Measurements from ENCODE around the gene BTNL9. TPM values are rescaled to one million over a fixed set of nuclear protein-coding genes. Genes with fewer than 3 reads are reported as not detected.

BTNL9 gene
- polyA plus RNA-seq, 1 of the 3 experiments (the other 2 are of a cell fraction), result not detected

DNA sequence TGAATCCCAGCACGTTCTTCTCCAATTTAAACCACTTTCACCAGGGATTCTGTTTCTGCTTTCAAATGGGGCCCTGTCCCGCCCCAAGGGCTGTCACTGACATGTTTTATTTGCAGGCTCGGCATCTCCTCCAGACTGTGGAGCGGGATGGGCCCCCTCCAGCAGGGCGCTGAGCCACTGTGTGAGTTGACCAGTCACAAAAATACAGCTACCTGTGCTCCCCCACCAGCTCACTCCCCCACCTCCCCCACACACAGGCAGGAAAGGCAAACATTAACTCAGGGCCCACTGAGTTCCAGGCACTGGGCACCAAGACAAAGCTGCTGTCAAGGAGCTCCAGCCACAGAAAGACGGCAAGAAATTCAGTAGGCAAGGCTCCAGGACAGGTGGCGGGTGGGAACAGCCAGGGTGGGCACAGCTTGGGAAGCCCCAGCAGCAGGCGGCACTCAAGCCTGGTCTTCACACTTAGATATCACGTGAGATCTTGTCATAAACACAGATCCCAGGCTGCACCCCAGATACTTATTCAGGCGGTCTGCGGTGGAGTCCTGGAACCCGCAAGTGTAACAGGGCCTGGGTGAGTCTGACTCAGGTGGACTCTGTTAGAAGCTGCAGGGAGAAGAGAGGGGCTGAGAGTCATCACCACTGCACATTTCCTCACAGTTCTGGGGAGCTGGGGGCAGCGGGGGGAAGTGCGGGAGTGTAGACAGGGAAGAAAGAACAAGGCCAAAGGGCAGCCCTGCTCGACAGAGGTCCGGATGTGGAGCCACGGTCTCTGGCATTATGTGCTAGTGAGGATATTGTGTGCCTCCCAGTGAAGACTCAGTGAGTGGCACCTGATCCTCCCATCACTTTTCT lies 46.2 kb downstream of the BTNL9 start:
- Histone ChIP-seq H3K9me3 (no peaks in the 10 kb centered on the region), H3F3A (replicated peaks; ENCODE audit: insufficient read depth) (no peaks in the 10 kb centered on the region), H3K27me3 (ENCODE audit: insufficient read depth) (peaks cover 28% of the 10 kb centered on the region), H3K27ac (ENCODE audit: low read depth in 2 of 2, low read length in 1 of 2) (no peak overlapping the region), H3K4me2 (no peak overlapping the region), H3K36me3 (replicated peaks in 1 of 2; ENCODE audit: control insufficient read depth in 1 of 2, insufficient read depth in 2 of 2, low read length in 1 of 2) (no peaks in the 10 kb centered on the region), H3K9ac (no peak overlapping the region), H3K4me1 (ENCODE audit: control insufficient read depth in 1 of 2, insufficient read depth in 2 of 2, low read depth in 1 of 2, low read length in 1 of 2) (no peaks in the 10 kb centered on the region), H3K4me3 (ENCODE audit: low read depth in 2 of 2, low read length in 1 of 2) (no peak overlapping the region), H2AFZ (ENCODE audit: low read depth) (no peak overlapping the region), H3K79me2 (ENCODE audit: insufficient read depth) (no peaks in the 10 kb centered on the region), H3K9me2 (no peaks in the 10 kb centered on the region), H4K20me1 (ENCODE audit: insufficient read depth) (no peaks in the 10 kb centered on the region)
- ChIA-PET CTCF (no interaction called here), POLR2A (no interaction called here)
- DNase-seq, result no peak
- WGBS (ENCODE audit: low lambda C conversion rate), result 16% methylated on average over 15 of the region's 17 CpGs
- no peak for TF ChIP-seq RFX5 (IDR thresholded peaks at IDR 0.05; ENCODE audit: low read length)
- no peak for TF ChIP-seq ELF1 (IDR thresholded peaks at IDR 0.05)

GRCh38 chr5:181086884-181087205 lies 46.8 kb downstream of the BTNL9 start:
- Histone ChIP-seq H3K4me3 (ENCODE audit: low read depth in 2 of 2, low read length in 1 of 2) (no peak overlapping the region), H2AFZ (ENCODE audit: low read depth) (no peak overlapping the region), H3K4me2 (no peak overlapping the region), H3K36me3 (replicated peaks in 1 of 2; ENCODE audit: control insufficient read depth in 1 of 2, insufficient read depth in 2 of 2, low read length in 1 of 2) (no peaks in the 10 kb centered on the region), H3F3A (replicated peaks; ENCODE audit: insufficient read depth) (no peaks in the 10 kb centered on the region), H3K9me2 (no peaks in the 10 kb centered on the region), H3K79me2 (ENCODE audit: insufficient read depth) (no peaks in the 10 kb centered on the region), H3K27ac (ENCODE audit: low read depth in 2 of 2, low read length in 1 of 2) (no peak overlapping the region), H3K9me3 (no peaks in the 10 kb centered on the region), H3K27me3 (ENCODE audit: insufficient read depth) (peaks cover 28% of the 10 kb centered on the region), H3K9ac (no peak overlapping the region), H3K4me1 (ENCODE audit: control insufficient read depth in 1 of 2, insufficient read depth in 2 of 2, low read depth in 1 of 2, low read length in 1 of 2) (no peaks in the 10 kb centered on the region), H4K20me1 (ENCODE audit: insufficient read depth) (no peaks in the 10 kb centered on the region)
- TF ChIP-seq TEAD4 (IDR thresholded peaks at IDR 0.05; ENCODE audit: borderline replicate concordance, insufficient read depth) (no peak), USF2 (IDR thresholded peaks at IDR 0.05; ENCODE audit: borderline replicate concordance, low read depth, low read length) (no peak), GABPA (IDR thresholded peaks at IDR 0.05; ENCODE audit: low read depth) (no peak), NRF1 (IDR thresholded peaks at IDR 0.05; ENCODE audit: low read depth, low read length) (no peak), RFX5 (IDR thresholded peaks at IDR 0.05; ENCODE audit: low read length) (no peak), RXRA (IDR thresholded peaks at IDR 0.05; ENCODE audit: borderline replicate concordance, low read depth) (no peak)
- TF ChIP-seq, protein P1, sequence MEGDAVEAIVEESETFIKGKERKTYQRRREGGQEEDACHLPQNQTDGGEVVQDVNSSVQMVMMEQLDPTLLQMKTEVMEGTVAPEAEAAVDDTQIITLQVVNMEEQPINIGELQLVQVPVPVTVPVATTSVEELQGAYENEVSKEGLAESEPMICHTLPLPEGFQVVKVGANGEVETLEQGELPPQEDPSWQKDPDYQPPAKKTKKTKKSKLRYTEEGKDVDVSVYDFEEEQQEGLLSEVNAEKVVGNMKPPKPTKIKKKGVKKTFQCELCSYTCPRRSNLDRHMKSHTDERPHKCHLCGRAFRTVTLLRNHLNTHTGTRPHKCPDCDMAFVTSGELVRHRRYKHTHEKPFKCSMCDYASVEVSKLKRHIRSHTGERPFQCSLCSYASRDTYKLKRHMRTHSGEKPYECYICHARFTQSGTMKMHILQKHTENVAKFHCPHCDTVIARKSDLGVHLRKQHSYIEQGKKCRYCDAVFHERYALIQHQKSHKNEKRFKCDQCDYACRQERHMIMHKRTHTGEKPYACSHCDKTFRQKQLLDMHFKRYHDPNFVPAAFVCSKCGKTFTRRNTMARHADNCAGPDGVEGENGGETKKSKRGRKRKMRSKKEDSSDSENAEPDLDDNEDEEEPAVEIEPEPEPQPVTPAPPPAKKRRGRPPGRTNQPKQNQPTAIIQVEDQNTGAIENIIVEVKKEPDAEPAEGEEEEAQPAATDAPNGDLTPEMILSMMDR (IDR thresholded peaks at IDR 0.05), result no peak
- TF ChIP-seq, protein P2, sequence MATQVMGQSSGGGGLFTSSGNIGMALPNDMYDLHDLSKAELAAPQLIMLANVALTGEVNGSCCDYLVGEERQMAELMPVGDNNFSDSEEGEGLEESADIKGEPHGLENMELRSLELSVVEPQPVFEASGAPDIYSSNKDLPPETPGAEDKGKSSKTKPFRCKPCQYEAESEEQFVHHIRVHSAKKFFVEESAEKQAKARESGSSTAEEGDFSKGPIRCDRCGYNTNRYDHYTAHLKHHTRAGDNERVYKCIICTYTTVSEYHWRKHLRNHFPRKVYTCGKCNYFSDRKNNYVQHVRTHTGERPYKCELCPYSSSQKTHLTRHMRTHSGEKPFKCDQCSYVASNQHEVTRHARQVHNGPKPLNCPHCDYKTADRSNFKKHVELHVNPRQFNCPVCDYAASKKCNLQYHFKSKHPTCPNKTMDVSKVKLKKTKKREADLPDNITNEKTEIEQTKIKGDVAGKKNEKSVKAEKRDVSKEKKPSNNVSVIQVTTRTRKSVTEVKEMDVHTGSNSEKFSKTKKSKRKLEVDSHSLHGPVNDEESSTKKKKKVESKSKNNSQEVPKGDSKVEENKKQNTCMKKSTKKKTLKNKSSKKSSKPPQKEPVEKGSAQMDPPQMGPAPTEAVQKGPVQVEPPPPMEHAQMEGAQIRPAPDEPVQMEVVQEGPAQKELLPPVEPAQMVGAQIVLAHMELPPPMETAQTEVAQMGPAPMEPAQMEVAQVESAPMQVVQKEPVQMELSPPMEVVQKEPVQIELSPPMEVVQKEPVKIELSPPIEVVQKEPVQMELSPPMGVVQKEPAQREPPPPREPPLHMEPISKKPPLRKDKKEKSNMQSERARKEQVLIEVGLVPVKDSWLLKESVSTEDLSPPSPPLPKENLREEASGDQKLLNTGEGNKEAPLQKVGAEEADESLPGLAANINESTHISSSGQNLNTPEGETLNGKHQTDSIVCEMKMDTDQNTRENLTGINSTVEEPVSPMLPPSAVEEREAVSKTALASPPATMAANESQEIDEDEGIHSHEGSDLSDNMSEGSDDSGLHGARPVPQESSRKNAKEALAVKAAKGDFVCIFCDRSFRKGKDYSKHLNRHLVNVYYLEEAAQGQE (IDR thresholded peaks at IDR 0.05; ENCODE audit: low read depth, low read length), result no peak
- 28% methylated on average over 7 of the region's 7 CpGs for WGBS (ENCODE audit: low lambda C conversion rate)
- no peak for DNase-seq
- ChIA-PET CTCF (no interaction called here), POLR2A (no interaction called here)

All from SK-N-SH (cell line).